H9 (cell line): ENCODE measurements around the gene AKT3. TPM values are rescaled to one million over a fixed set of nuclear protein-coding genes. Genes with fewer than 3 reads are reported as not detected.

ENCODE experiments used
- DNase-seq: peaks from one replicate; pipeline ENCODE4 v3.0.0-alpha.2; 2017
- H2AFZ ChIP-seq: one replicate; pipeline ENCODE4 v1.6.1; 2013; ENCODE audit warnings: mild to moderate bottlenecking, low read length, control low read depth, moderate library complexity
- H2AK5ac ChIP-seq: 2 replicates; pipeline ENCODE4 v1.6.1; 2013; ENCODE audit warnings: low read length, control low read depth, mixed read lengths; ENCODE audit not compliant: insufficient read length
- H2BK120ac ChIP-seq: one replicate; pipeline ENCODE4 v1.6.1; 2013; ENCODE audit warnings: low read depth, mild to moderate bottlenecking, low read length, control low read depth, inconsistent platforms; ENCODE audit not compliant: poor library complexity, severe bottlenecking
- H2BK12ac ChIP-seq: 2 replicates; pipeline ENCODE4 v1.6.1; 2013; ENCODE audit warnings: low read length, control low read depth, mixed read lengths, low read depth; ENCODE audit not compliant: insufficient read length
- H2BK15ac ChIP-seq: 2 replicates; pipeline ENCODE4 v1.6.1; 2013; ENCODE audit warnings: low read depth, low read length, control low read depth
- H2BK20ac ChIP-seq: one replicate; pipeline ENCODE4 v1.6.1; 2013; ENCODE audit warnings: low read depth, mild to moderate bottlenecking, low read length, control low read depth, inconsistent platforms; ENCODE audit not compliant: poor library complexity, severe bottlenecking
- H2BK5ac ChIP-seq: 2 replicates; pipeline ENCODE4 v1.6.1; 2013; ENCODE audit warnings: low read length, control low read depth, mixed read lengths; ENCODE audit not compliant: insufficient read length
- H3K14ac ChIP-seq: 2 replicates; pipeline ENCODE4 v1.6.1; 2013; ENCODE audit warnings: low read length, control low read depth; ENCODE audit not compliant: insufficient read depth
- H3K18ac ChIP-seq: 2 replicates; pipeline ENCODE4 v1.6.1; 2013; ENCODE audit warnings: low read depth, mild to moderate bottlenecking, mixed read lengths, low read length, control low read depth; ENCODE audit not compliant: insufficient read length
- H3K23ac ChIP-seq: 2 replicates; pipeline ENCODE4 v1.6.1; 2013; ENCODE audit warnings: low read length, control low read depth, mixed read lengths, low read depth; ENCODE audit not compliant: insufficient read length
- H3K23me2 ChIP-seq: 2 replicates; pipeline ENCODE4 v1.6.1; 2013; ENCODE audit warnings: low read depth, mild to moderate bottlenecking, mixed read lengths, low read length, control low read depth; ENCODE audit not compliant: insufficient read length, poor library complexity, severe bottlenecking
- H3K27ac ChIP-seq: 2 replicates; pipeline ENCODE4 v1.5.1; 2013; ENCODE audit warnings: low read length, control low read depth, mixed read lengths, low read depth; ENCODE audit not compliant: insufficient read length
- H3K27me3 ChIP-seq: 2 replicates; pipeline ENCODE4 v1.6.1; 2013; ENCODE audit warnings: low read length, control low read depth, inconsistent platforms; ENCODE audit not compliant: insufficient read depth
- H3K4ac ChIP-seq: 2 replicates; pipeline ENCODE4 v1.6.1; 2013; ENCODE audit warnings: low read depth, mild to moderate bottlenecking, control low read depth, inconsistent platforms, low read length, moderate library complexity
- H3K4me1 ChIP-seq: 2 replicates; pipeline ENCODE4 v1.6.1; 2013; ENCODE audit warnings: low read length, control low read depth, inconsistent platforms; ENCODE audit not compliant: insufficient read depth
- H3K4me2 ChIP-seq: 2 replicates; pipeline ENCODE4 v1.6.1; 2013; ENCODE audit warnings: low read length, control low read depth, mixed read lengths; ENCODE audit not compliant: insufficient read length, insufficient read depth
- H3K56ac ChIP-seq: 2 replicates; pipeline ENCODE4 v1.6.1; 2013; ENCODE audit warnings: low read depth, mild to moderate bottlenecking, mixed read lengths, low read length, control low read depth; ENCODE audit not compliant: insufficient read length
- H3K79me1 ChIP-seq: 2 replicates; pipeline ENCODE4 v1.6.1; 2013; ENCODE audit warnings: low read depth, mild to moderate bottlenecking, moderate library complexity, low read length, control low read depth, inconsistent platforms; ENCODE audit not compliant: insufficient read depth, poor library complexity, severe bottlenecking
- H3K79me2 ChIP-seq: 2 replicates; pipeline ENCODE4 v1.6.1; 2013; ENCODE audit warnings: low read length, control low read depth, inconsistent platforms; ENCODE audit not compliant: insufficient read depth
- H3K9ac ChIP-seq: 2 replicates; pipeline ENCODE4 v1.6.1; 2013; ENCODE audit warnings: low read length, control low read depth, mixed read lengths; ENCODE audit not compliant: insufficient read length; ENCODE audit errors: extremely low read depth
- H3K9me3 ChIP-seq: one replicate; pipeline ENCODE4 v1.6.1; 2013; ENCODE audit warnings: low read depth, low read length, inconsistent platforms; ENCODE audit not compliant: control insufficient read depth
- H3T11ph ChIP-seq: one replicate; pipeline ENCODE4 v1.6.1; 2013; ENCODE audit warnings: mild to moderate bottlenecking, low read length, control low read depth, inconsistent platforms
- H4K20me1 ChIP-seq: one replicate; pipeline ENCODE4 v1.6.1; 2013; ENCODE audit not compliant: control insufficient read depth, insufficient read length, insufficient read depth
- H4K5ac ChIP-seq: 2 replicates; pipeline ENCODE4 v1.6.1; 2013; ENCODE audit warnings: low read depth, mild to moderate bottlenecking, mixed read lengths, low read length, control low read depth; ENCODE audit not compliant: insufficient read length
- H4K8ac ChIP-seq: replicated peaks from 2 replicates; pipeline ENCODE4 v1.6.1; 2013; ENCODE audit warnings: low read length, control low read depth, mixed read lengths, low read depth; ENCODE audit not compliant: insufficient read length
- H4K91ac ChIP-seq: 2 replicates; pipeline ENCODE4 v1.6.1; 2013; ENCODE audit warnings: low read depth, mild to moderate bottlenecking, moderate library complexity, mixed read lengths, low read length, control low read depth; ENCODE audit not compliant: insufficient read length
- H3K27ac Mint-ChIP-seq, 3 experiments: 2 replicates in 2 of 3; 3 replicates in 1 of 3; pipeline ENCODE4 v1.8.0; 2020 to 2021; ENCODE audit warnings: mixed read lengths in 3 of 3, mild to moderate bottlenecking in 1 of 3, moderate library complexity in 1 of 3
- H3K27me3 Mint-ChIP-seq: 2 replicates; pipeline ENCODE4 v1.8.0; 2021; ENCODE audit warnings: low read depth, mild to moderate bottlenecking, moderate library complexity, mixed read lengths
- H3K36me3 Mint-ChIP-seq, 3 experiments: 2 replicates in 2 of 3; 3 replicates in 1 of 3; pipeline ENCODE4 v1.8.0; 2020 to 2021; ENCODE audit warnings: low read depth in 3 of 3, mixed read lengths in 3 of 3; ENCODE audit not compliant: insufficient read depth in 1 of 3
- H3K4me1 Mint-ChIP-seq, 2 experiments: 2 replicates each; pipeline ENCODE4 v1.8.0; 2020; ENCODE audit warnings: mixed read lengths in 2 of 2
- H3K4me3 Mint-ChIP-seq, 2 experiments: 2 replicates in 1 of 2; 3 replicates in 1 of 2; pipeline ENCODE4 v1.8.0; 2020 to 2021; ENCODE audit warnings: mild to moderate bottlenecking in 2 of 2, mixed read lengths in 2 of 2, moderate library complexity in 1 of 2
- H3K9me3 Mint-ChIP-seq, 2 experiments: 2 replicates in 1 of 2; 3 replicates in 1 of 2; pipeline ENCODE4 v1.8.0; 2020; ENCODE audit warnings: mild to moderate bottlenecking in 2 of 2, mixed read lengths in 2 of 2, moderate library complexity in 1 of 2
- CTCF ChIP-seq: fragments of 200-600 bp; sonication (generic); conservative IDR thresholded peaks from 3 replicates; pipeline ENCODE4 v1.8.0; 2021; ENCODE audit warnings: antibody characterized with exemption, mild to moderate bottlenecking
- WGBS: extraction: QIAGEN DNeasy Blood & Tissue Kit; methylation state at CpG from one replicate; pipeline ENCODE4 v1.1.7; 2013; ENCODE audit warnings: missing lambda C conversion rate, low lambda C conversion rate, mixed read lengths; ENCODE audit not compliant: insufficient read length; ENCODE audit errors: extremely low coverage; 5-methylcytosine and 5-hydroxymethylcytosine counted together
- total RNA-seq: library from RNA; stranded (reverse); gene quantifications from 2 replicates; pipeline ENCODE4 v1.2.1, GENCODE V29; 2021

Gene AKT3
- total RNA-seq, 1 experiment from 2014 or later = 27.8 TPM

DNA sequence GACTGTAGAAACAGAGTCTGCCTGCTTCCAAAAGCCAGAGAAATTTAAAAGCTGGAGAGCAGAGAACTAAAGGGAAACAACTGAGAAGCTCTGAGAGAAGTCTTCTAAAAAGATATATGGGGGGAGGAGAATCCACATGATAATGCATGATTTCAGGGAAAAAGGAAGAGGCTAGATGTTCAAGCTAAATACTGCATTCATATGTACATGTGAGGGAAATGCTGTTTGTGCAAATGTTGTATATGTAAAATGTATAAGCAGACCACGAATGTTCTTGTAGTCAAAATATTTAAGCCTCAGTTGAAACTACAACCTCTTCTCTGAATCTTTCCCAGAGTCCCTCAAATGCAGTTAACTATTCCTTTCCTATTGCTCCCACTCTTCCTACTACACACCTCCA, 79.2 kb downstream of the AKT3 start:
- no peak overlapping the region for H4K8ac ChIP-seq
- no peak overlapping the region for H3K9ac ChIP-seq
- H3K4me2 ChIP-seq = no peak overlapping the region
- no peaks in the 10 kb centered on the region for H3K27me3 Mint-ChIP-seq
- H3K27ac ChIP-seq = no peak overlapping the region
- no peaks in the 10 kb centered on the region for H3K79me2 ChIP-seq
- H4K5ac ChIP-seq = no peak overlapping the region
- H3K36me3 Mint-ChIP-seq = peaks cover 4 to 11% (median 8%) of the 10 kb centered on the region in 3 experiments; a peak in 6 of 7 replicates
- H3K9me3 Mint-ChIP-seq = peaks cover 7% of the 10 kb centered on the region in 2 experiments; a peak in 3 of 5 replicates
- H3K4me1 Mint-ChIP-seq = peaks cover 6 to 9% of the 10 kb centered on the region in 2 experiments
- H2BK20ac ChIP-seq = no peak overlapping the region
- no CpG with 5 or more reads among the region's 1 CpG for WGBS
- H2BK12ac ChIP-seq = no peak overlapping the region
- no peak overlapping the region for H3T11ph ChIP-seq
- no peak overlapping the region for H4K91ac ChIP-seq
- DNase-seq = no peak
- no peaks in the 10 kb centered on the region for H3K23me2 ChIP-seq
- no peak overlapping the region for H3K56ac ChIP-seq
- TF ChIP-seq CTCF = no peak
- no peak overlapping the region for H3K23ac ChIP-seq
- H3K27ac Mint-ChIP-seq = peak overlapping the region in 1 of 3 experiments; percentile 26; a peak in 1 of 7 replicates
- H3K4me3 Mint-ChIP-seq = no peak overlapping the region
- H2BK5ac ChIP-seq = no peak overlapping the region
- no peak overlapping the region for H2AK5ac ChIP-seq
- H3K4me1 ChIP-seq = no peaks in the 10 kb centered on the region
- H2BK120ac ChIP-seq = no peak overlapping the region
- no peaks in the 10 kb centered on the region for H4K20me1 ChIP-seq
- no peak overlapping the region for H3K18ac ChIP-seq
- no peaks in the 10 kb centered on the region for H3K79me1 ChIP-seq
- H3K9me3 ChIP-seq = no peaks in the 10 kb centered on the region
- H3K14ac ChIP-seq = no peak overlapping the region
- H3K4ac ChIP-seq = no peak overlapping the region
- no peak overlapping the region for H2AFZ ChIP-seq
- H3K27me3 ChIP-seq = no peaks in the 10 kb centered on the region
- no peak overlapping the region for H2BK15ac ChIP-seq
